ENCODE results near the gene ZNF207.
"Not testable (repeated sequence)": the region's sequence is repeated elsewhere in the genome, so short reads cannot be mapped to it uniquely, and the experiment has no call there.

ZNF207 gene

GRCh38 chr17:32349854-32350665 is at the start of gene ZNF207:
TSS of gene ZNF207 (plus strand) at chr17:32350157. CDS start at chr17:32350286, 129 bp downstream.
- no peaks in the 10 kb centered on the region for H3K9me3 ChIP-seq (ENCODE audit: control insufficient read depth, insufficient read depth, low read length)
- H3K4me1 ChIP-seq (ENCODE audit: control insufficient read depth, insufficient read depth, low read length), result peaks cover 3% of the 10 kb centered on the region; the same call in 1 of the 2 replicates
- peak within 1 kb of the TSS; percentile 87 for H3K4me3 ChIP-seq (ENCODE audit: low read depth, low read length)
- H3K36me3 ChIP-seq (ENCODE audit: control insufficient read depth, insufficient read depth, low read length), result peaks cover 30% of the 10 kb centered on the region
- H3K9ac ChIP-seq (ENCODE audit: low read depth, low read length), result peak within 1 kb of the TSS; percentile 96
- no peaks in the 10 kb centered on the region for H3K27me3 ChIP-seq (ENCODE audit: control insufficient read depth, insufficient read depth, low read length)
- peak within 1 kb of the TSS; percentile 95 for H3K27ac ChIP-seq (ENCODE audit: low read depth, low read length)

GRCh38 chr17:32302037-32302436 is 47.9 kb upstream of the ZNF207 start:
- Histone ChIP-seq H3K9ac (ENCODE audit: low read depth, low read length) (no peak overlapping the region), H3K4me1 (ENCODE audit: control insufficient read depth, insufficient read depth, low read length) (peaks cover 32% of the 10 kb centered on the region), H3K27me3 (ENCODE audit: control insufficient read depth, insufficient read depth, low read length) (no peaks in the 10 kb centered on the region), H3K27ac (ENCODE audit: low read depth, low read length) (peak overlapping the region; percentile 27), H3K9me3 (ENCODE audit: control insufficient read depth, insufficient read depth, low read length) (no peaks in the 10 kb centered on the region), H3K4me3 (ENCODE audit: low read depth, low read length) (no peak overlapping the region), H3K36me3 (ENCODE audit: control insufficient read depth, insufficient read depth, low read length) (peaks cover 12% of the 10 kb centered on the region)

GRCh38 chr17:32302860-32303649 is 46.9 kb upstream of the ZNF207 start:
- peak overlapping the region; percentile 29; the same call in 1 of the 2 replicates for H3K4me3 ChIP-seq (ENCODE audit: low read depth, low read length)
- peak overlapping the region; percentile 99 for H3K27ac ChIP-seq (ENCODE audit: low read depth, low read length)
- peaks cover 9% of the 10 kb centered on the region; the same call in 1 of the 2 replicates for H3K36me3 ChIP-seq (ENCODE audit: control insufficient read depth, insufficient read depth, low read length)
- H3K27me3 ChIP-seq (ENCODE audit: control insufficient read depth, insufficient read depth, low read length), result no peaks in the 10 kb centered on the region
- peak overlapping the region; percentile 23 for H3K9ac ChIP-seq (ENCODE audit: low read depth, low read length)
- H3K9me3 ChIP-seq (ENCODE audit: control insufficient read depth, insufficient read depth, low read length), result no peaks in the 10 kb centered on the region
- peaks cover 37% of the 10 kb centered on the region for H3K4me1 ChIP-seq (ENCODE audit: control insufficient read depth, insufficient read depth, low read length)

- H3K4me1 ChIP-seq (ENCODE audit: control insufficient read depth, insufficient read depth, low read length), result peaks cover 37% of the 10 kb centered on the region
- H3K27me3 ChIP-seq (ENCODE audit: control insufficient read depth, insufficient read depth, low read length), result no peaks in the 10 kb centered on the region
- H3K4me3 ChIP-seq (ENCODE audit: low read depth, low read length), result peak overlapping the region; percentile 9; the same call in 1 of the 2 replicates
- no peak overlapping the region for H3K9ac ChIP-seq (ENCODE audit: low read depth, low read length)
- no peaks in the 10 kb centered on the region for H3K9me3 ChIP-seq (ENCODE audit: control insufficient read depth, insufficient read depth, low read length)
- H3K27ac ChIP-seq (ENCODE audit: low read depth, low read length), result peak overlapping the region; percentile 99
- H3K36me3 ChIP-seq (ENCODE audit: control insufficient read depth, insufficient read depth, low read length), result peaks cover 4% of the 10 kb centered on the region; the same call in 1 of the 2 replicates
Observed at GRCh38 chr17:32303781-32304288, 46.1 kb upstream of the ZNF207 start.

GRCh38 chr17:32305049-32305448 is 44.9 kb upstream of the ZNF207 start:
- Histone ChIP-seq H3K4me1 (ENCODE audit: control insufficient read depth, insufficient read depth, low read length) (peaks cover 37% of the 10 kb centered on the region), H3K9me3 (ENCODE audit: control insufficient read depth, insufficient read depth, low read length) (no peaks in the 10 kb centered on the region), H3K27ac (ENCODE audit: low read depth, low read length) (no peak overlapping the region), H3K9ac (ENCODE audit: low read depth, low read length) (no peak overlapping the region), H3K27me3 (ENCODE audit: control insufficient read depth, insufficient read depth, low read length) (no peaks in the 10 kb centered on the region), H3K4me3 (ENCODE audit: low read depth, low read length) (no peak overlapping the region), H3K36me3 (ENCODE audit: control insufficient read depth, insufficient read depth, low read length) (peaks cover 2% of the 10 kb centered on the region; the same call in 1 of the 2 replicates)

GRCh38 chr17:32307658-32308057 is 42.3 kb upstream of the ZNF207 start:
- no peak overlapping the region for H3K4me3 ChIP-seq (ENCODE audit: low read depth, low read length)
- H3K9ac ChIP-seq (ENCODE audit: low read depth, low read length), result no peak overlapping the region
- H3K4me1 ChIP-seq (ENCODE audit: control insufficient read depth, insufficient read depth, low read length), result peaks cover 43% of the 10 kb centered on the region
- H3K27ac ChIP-seq (ENCODE audit: low read depth, low read length), result no peak overlapping the region
- H3K36me3 ChIP-seq (ENCODE audit: control insufficient read depth, insufficient read depth, low read length), result no peaks in the 10 kb centered on the region; the same call in 1 of the 2 replicates
- no peaks in the 10 kb centered on the region for H3K27me3 ChIP-seq (ENCODE audit: control insufficient read depth, insufficient read depth, low read length)
- no peaks in the 10 kb centered on the region for H3K9me3 ChIP-seq (ENCODE audit: control insufficient read depth, insufficient read depth, low read length)

- Histone ChIP-seq H3K9me3 (ENCODE audit: control insufficient read depth, insufficient read depth, low read length) (no peaks in the 10 kb centered on the region), H3K4me1 (ENCODE audit: control insufficient read depth, insufficient read depth, low read length) (peaks cover 17% of the 10 kb centered on the region), H3K9ac (ENCODE audit: low read depth, low read length) (0 out of 2 replicates have a peak overlapping the region, but pooled peaks have one; percentile 35), H3K27me3 (ENCODE audit: control insufficient read depth, insufficient read depth, low read length) (no peaks in the 10 kb centered on the region), H3K27ac (ENCODE audit: low read depth, low read length) (peak overlapping the region; percentile 60), H3K36me3 (ENCODE audit: control insufficient read depth, insufficient read depth, low read length) (no peaks in the 10 kb centered on the region; the same call in 1 of the 2 replicates), H3K4me3 (ENCODE audit: low read depth, low read length) (0 out of 2 replicates have a peak overlapping the region, but pooled peaks have one; percentile 19)
Observed at GRCh38 chr17:32311028-32311536, 38.9 kb upstream of the ZNF207 start.

- Histone ChIP-seq H3K4me1 (ENCODE audit: control insufficient read depth, insufficient read depth, low read length) (peaks cover 15% of the 10 kb centered on the region), H3K9me3 (ENCODE audit: control insufficient read depth, insufficient read depth, low read length) (no peaks in the 10 kb centered on the region), H3K27me3 (ENCODE audit: control insufficient read depth, insufficient read depth, low read length) (no peaks in the 10 kb centered on the region), H3K36me3 (ENCODE audit: control insufficient read depth, insufficient read depth, low read length) (no peaks in the 10 kb centered on the region), H3K4me3 (ENCODE audit: low read depth, low read length) (no peak overlapping the region), H3K9ac (ENCODE audit: low read depth, low read length) (no peak overlapping the region), H3K27ac (ENCODE audit: low read depth, low read length) (no peak overlapping the region)
Observed at GRCh38 chr17:32314636-32315035, 35.3 kb upstream of the ZNF207 start.

GRCh38 chr17:32315171-32315570 is 34.8 kb upstream of the ZNF207 start:
- Histone ChIP-seq H3K9ac (ENCODE audit: low read depth, low read length) (no peak overlapping the region), H3K27me3 (ENCODE audit: control insufficient read depth, insufficient read depth, low read length) (no peaks in the 10 kb centered on the region), H3K27ac (ENCODE audit: low read depth, low read length) (no peak overlapping the region), H3K9me3 (ENCODE audit: control insufficient read depth, insufficient read depth, low read length) (no peaks in the 10 kb centered on the region), H3K36me3 (ENCODE audit: control insufficient read depth, insufficient read depth, low read length) (no peaks in the 10 kb centered on the region), H3K4me1 (ENCODE audit: control insufficient read depth, insufficient read depth, low read length) (peaks cover 16% of the 10 kb centered on the region), H3K4me3 (ENCODE audit: low read depth, low read length) (no peak overlapping the region)

- not testable (repeated sequence) for H3K4me1 ChIP-seq (ENCODE audit: control insufficient read depth, insufficient read depth, low read length); H3K9ac ChIP-seq (ENCODE audit: low read depth, low read length); H3K27ac ChIP-seq (ENCODE audit: low read depth, low read length); H3K9me3 ChIP-seq (ENCODE audit: control insufficient read depth, insufficient read depth, low read length); H3K27me3 ChIP-seq (ENCODE audit: control insufficient read depth, insufficient read depth, low read length); H3K4me3 ChIP-seq (ENCODE audit: low read depth, low read length); H3K36me3 ChIP-seq (ENCODE audit: control insufficient read depth, insufficient read depth, low read length)
Observed at GRCh38 chr17:32316653-32317052, 33.3 kb upstream of the ZNF207 start.

Measured in HUES48 (cell line).